ENCODE results near the gene CLEC2L. TPM values are rescaled to one million over a fixed set of nuclear protein-coding genes. Genes with fewer than 3 reads are reported as not detected.

Gene CLEC2L
- total RNA-seq, 4 donors from 2014 or later = 17.3 TPM; not detected in 3

DNA sequence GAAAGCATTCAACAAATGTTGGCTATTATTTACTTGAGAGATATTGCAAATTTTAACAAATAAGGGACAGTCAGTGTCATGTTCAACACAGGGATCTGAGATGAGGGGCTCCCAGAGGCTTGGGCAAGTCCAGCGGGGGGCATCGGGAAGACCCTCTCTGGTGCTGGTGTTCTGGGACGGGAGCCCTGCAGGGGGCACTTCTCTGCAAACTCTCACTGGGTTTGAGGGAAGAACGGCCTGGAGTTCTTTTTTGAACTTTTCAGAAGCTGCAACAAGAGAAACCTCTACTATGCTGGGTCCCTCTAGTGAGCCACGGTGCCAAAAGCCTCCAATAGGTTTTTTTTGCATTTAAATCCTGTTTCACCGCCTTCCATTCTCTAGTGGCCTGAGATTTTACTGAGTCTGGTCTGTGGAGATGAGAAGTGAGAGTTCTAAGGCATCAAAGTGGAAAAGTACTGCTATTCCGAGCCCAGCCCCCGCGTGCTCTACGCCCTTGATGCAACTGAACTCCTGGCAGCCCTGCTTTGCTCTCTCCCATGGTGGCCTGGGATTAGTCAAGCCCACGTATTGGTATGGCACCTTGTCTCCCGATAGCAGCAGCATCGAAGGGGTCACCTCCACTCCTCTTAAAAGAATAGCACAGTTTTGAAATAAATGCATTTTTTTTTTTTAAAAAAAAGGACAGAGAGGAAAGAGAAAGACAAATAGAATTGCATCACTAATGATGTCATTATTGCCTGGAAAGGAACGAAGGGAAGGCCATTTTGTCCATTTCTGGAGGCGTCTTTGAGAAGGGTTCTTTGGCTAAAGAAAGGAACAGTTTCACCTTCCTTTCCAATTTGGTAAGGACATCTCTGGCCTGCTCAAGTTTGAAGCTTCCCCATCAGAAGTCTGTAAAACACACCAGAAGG, 43.5 kb downstream of the CLEC2L start:
- peaks cover 0 to 5% (median 2%) of the 10 kb centered on the region in 4 donors for H3K36me3 ChIP-seq

DNA sequence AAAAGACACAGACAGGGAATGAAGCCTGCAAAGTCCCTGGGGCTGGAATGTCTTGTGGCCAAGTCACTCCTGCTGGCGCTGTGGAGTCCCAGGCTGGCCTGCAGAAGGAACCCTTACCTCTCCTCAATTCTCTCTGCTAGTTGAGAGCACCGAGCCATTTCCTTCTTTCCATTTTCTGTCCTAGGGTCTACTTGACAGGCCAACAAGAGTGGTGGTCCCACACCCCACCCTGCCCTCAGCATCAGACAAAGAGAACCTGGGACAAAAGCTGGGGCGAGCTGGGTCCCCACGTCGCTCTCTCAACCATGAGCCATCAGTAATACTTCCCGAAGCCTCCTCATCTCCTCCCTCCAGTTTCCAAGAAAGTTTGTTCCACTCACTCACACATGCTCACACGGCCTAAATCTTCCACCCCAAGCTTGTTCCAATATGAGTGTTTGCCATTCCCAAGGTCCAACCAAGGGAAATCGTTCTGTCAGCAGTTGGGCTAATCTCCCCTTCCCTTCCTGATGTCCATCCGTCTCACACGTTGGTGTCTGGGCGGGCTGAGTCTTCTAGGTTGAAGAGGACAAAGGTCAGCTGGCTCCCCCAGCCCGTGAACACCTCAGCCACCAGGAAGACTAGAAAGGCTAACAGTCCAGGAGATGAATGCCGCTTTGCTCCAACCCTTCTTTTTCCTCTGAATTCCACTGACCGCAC, 44.3 kb downstream of the CLEC2L start:
- H3K4me3 ChIP-seq = no peak overlapping the region
- DNase-seq = no peak
- no peaks in the 10 kb centered on the region for H3K4me1 ChIP-seq
- H3K36me3 ChIP-seq = peaks cover 0 to 8% (median 3%) of the 10 kb centered on the region in 4 donors
- no peak for TF ChIP-seq POLR2AphosphoS5 (IDR thresholded peaks at IDR 0.05)
- no peak for TF ChIP-seq POLR2A (IDR thresholded peaks at IDR 0.05)
- TF ChIP-seq, protein P1, sequence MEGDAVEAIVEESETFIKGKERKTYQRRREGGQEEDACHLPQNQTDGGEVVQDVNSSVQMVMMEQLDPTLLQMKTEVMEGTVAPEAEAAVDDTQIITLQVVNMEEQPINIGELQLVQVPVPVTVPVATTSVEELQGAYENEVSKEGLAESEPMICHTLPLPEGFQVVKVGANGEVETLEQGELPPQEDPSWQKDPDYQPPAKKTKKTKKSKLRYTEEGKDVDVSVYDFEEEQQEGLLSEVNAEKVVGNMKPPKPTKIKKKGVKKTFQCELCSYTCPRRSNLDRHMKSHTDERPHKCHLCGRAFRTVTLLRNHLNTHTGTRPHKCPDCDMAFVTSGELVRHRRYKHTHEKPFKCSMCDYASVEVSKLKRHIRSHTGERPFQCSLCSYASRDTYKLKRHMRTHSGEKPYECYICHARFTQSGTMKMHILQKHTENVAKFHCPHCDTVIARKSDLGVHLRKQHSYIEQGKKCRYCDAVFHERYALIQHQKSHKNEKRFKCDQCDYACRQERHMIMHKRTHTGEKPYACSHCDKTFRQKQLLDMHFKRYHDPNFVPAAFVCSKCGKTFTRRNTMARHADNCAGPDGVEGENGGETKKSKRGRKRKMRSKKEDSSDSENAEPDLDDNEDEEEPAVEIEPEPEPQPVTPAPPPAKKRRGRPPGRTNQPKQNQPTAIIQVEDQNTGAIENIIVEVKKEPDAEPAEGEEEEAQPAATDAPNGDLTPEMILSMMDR (IDR thresholded peaks at IDR 0.05) = no peak
- TF ChIP-seq EP300 (IDR thresholded peaks at IDR 0.05; ENCODE audit: low read depth) = no peak
- in situ Hi-C loops (cut with MboI; ENCODE audit: low pct_ligation_motif_present in 1 of 4, low pct_unique_long_range_greater_than_20kb in 1 of 4, low sequenced_read_pairs in 3 of 4) (no loop called here), intact Hi-C loops (cut with DNase I; ENCODE audit: low total_unique reads) (no loop called here)
- no peaks in the 10 kb centered on the region for H3K9me3 ChIP-seq
- no peaks in the 10 kb centered on the region for H3K27me3 ChIP-seq
- 92 to 100% methylated on average over 1 to 14 of the region's 14 CpGs for WGBS, 2 donors (ENCODE audit: low coverage in 1 of 2)
- no peak overlapping the region for H3K27ac ChIP-seq

More for the DNA sequence above, 43.5 kb downstream of the CLEC2L start:
- in situ Hi-C loops (cut with MboI; ENCODE audit: low pct_ligation_motif_present in 1 of 4, low pct_unique_long_range_greater_than_20kb in 1 of 4, low sequenced_read_pairs in 3 of 4) (no loop called here), intact Hi-C loops (cut with DNase I; ENCODE audit: low total_unique reads) (no loop called here)
- 85 to 94% methylated on average over 8 to 15 of the region's 15 CpGs for WGBS, 2 donors (ENCODE audit: low coverage in 1 of 2)
- Histone ChIP-seq H3K4me1 (no peaks in the 10 kb centered on the region), H3K4me3 (no peak overlapping the region), H3K27me3 (no peaks in the 10 kb centered on the region), H3K27ac (no peak overlapping the region), H3K9me3 (no peaks in the 10 kb centered on the region)
- TF ChIP-seq POLR2AphosphoS5 (IDR thresholded peaks at IDR 0.05) (no peak), POLR2A (IDR thresholded peaks at IDR 0.05) (no peak), EP300 (IDR thresholded peaks at IDR 0.05; ENCODE audit: low read depth) (no peak)
- TF ChIP-seq, protein P1 (IDR thresholded peaks at IDR 0.05) = no peak
- DNase-seq = no peak

DNA sequence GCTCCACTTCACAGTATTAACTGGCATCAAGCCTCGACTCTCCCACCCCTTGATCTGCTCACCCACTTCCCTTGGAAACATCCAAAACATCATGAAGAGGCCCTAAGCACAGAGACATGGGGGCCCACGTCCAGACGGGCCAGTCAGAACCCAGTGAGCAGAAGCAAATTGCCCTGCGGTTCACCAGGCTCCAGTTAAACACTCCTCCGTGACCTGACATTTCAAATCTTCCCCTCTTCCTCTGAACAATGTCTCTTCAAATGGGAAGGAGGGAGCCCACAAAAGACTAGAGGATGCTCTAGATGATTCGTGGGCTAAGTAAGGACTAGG, 44.8 kb downstream of the CLEC2L start:
- in situ Hi-C loops (cut with MboI; ENCODE audit: low pct_ligation_motif_present in 1 of 4, low pct_unique_long_range_greater_than_20kb in 1 of 4, low sequenced_read_pairs in 3 of 4) (no loop called here), intact Hi-C loops (cut with DNase I; ENCODE audit: low total_unique reads) (no loop called here)
- no peak for DNase-seq
- TF ChIP-seq POLR2AphosphoS5 (IDR thresholded peaks at IDR 0.05) (no peak), POLR2A (IDR thresholded peaks at IDR 0.05) (no peak), EP300 (IDR thresholded peaks at IDR 0.05; ENCODE audit: low read depth) (no peak)
- TF ChIP-seq, protein P1 (IDR thresholded peaks at IDR 0.05) = no peak
- H3K4me3 ChIP-seq = no peak overlapping the region
- H3K27ac ChIP-seq = no peak overlapping the region
- peaks cover 0 to 13% (median 6%) of the 10 kb centered on the region in 4 donors for H3K36me3 ChIP-seq
- H3K4me1 ChIP-seq = no peaks in the 10 kb centered on the region
- 90 to 100% methylated on average over 1 to 6 of the region's 6 CpGs for WGBS, 2 donors (ENCODE audit: low coverage in 1 of 2)
- H3K9me3 ChIP-seq = no peaks in the 10 kb centered on the region
- no peaks in the 10 kb centered on the region for H3K27me3 ChIP-seq

DNA sequence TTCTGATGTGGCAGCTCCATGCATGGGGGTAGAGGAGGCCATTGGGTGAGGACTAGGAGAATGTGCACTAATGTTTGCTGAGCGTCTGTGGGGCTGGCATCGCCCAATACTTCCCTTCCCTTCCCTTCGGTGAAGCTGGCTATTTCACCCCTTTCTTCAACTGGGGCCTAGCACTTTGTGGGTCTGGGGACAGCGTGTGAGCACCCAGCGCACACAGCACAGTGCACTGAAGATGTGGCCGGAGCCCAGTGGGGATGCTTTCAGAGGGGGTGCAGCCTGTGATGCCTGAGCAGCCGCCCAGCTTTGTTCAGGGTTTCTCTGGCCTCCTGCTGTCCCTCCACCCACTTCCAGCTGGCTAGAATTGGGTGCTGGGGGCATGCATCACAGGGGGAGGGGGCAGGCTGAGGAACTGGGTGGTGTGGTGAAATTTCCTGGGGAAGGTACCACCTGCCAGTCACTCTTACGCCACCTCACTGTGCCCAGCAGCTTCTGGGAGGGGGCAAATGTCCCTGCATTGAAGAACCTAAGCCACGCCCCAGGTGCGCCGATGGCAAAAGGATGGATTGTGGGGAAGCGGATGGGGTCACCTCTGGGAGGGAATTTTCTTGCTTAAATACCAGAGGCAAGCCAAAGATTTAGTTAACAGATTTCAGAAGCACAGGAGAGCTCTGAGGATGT, 45.5 kb downstream of the CLEC2L start:
- Histone ChIP-seq H3K4me1 (no peaks in the 10 kb centered on the region), H3K9me3 (no peaks in the 10 kb centered on the region), H3K27me3 (no peaks in the 10 kb centered on the region), H3K27ac (no peak overlapping the region), H3K36me3 (peaks cover 0 to 19% (median 9%) of the 10 kb centered on the region in 4 donors), H3K4me3 (no peak overlapping the region)
- in situ Hi-C loops (cut with MboI; ENCODE audit: low pct_ligation_motif_present in 1 of 4, low pct_unique_long_range_greater_than_20kb in 1 of 4, low sequenced_read_pairs in 3 of 4) = no loop called here
- 97% methylated on average over 12 of the region's 12 CpGs; no CpG with 5 or more reads in 1 of the 2 donors for WGBS, 2 donors (ENCODE audit: low coverage in 1 of 2)
- TF ChIP-seq POLR2AphosphoS5 (IDR thresholded peaks at IDR 0.05) (no peak), EP300 (IDR thresholded peaks at IDR 0.05; ENCODE audit: low read depth) (no peak)
- no peak for DNase-seq
- intact Hi-C loops (cut with DNase I; ENCODE audit: low total_unique reads) = no loop called here

Data from transverse colon (tissue), 4 donors.